ENCODE data around the gene LAMA3. TPM values are rescaled to one million over a fixed set of nuclear protein-coding genes. Genes with fewer than 3 reads are reported as not detected.

LAMA3 gene
- total RNA-seq, 1 experiment from 2014 or later, result 8.1 TPM

- no peaks in the 10 kb centered on the region for H3K36me3 ChIP-seq (ENCODE audit: control insufficient read depth, insufficient read depth, low read length)
- no peaks in the 10 kb centered on the region for H3K4me1 ChIP-seq (ENCODE audit: control insufficient read depth, insufficient read depth, low read length)
- TF ChIP-seq, protein P1, sequence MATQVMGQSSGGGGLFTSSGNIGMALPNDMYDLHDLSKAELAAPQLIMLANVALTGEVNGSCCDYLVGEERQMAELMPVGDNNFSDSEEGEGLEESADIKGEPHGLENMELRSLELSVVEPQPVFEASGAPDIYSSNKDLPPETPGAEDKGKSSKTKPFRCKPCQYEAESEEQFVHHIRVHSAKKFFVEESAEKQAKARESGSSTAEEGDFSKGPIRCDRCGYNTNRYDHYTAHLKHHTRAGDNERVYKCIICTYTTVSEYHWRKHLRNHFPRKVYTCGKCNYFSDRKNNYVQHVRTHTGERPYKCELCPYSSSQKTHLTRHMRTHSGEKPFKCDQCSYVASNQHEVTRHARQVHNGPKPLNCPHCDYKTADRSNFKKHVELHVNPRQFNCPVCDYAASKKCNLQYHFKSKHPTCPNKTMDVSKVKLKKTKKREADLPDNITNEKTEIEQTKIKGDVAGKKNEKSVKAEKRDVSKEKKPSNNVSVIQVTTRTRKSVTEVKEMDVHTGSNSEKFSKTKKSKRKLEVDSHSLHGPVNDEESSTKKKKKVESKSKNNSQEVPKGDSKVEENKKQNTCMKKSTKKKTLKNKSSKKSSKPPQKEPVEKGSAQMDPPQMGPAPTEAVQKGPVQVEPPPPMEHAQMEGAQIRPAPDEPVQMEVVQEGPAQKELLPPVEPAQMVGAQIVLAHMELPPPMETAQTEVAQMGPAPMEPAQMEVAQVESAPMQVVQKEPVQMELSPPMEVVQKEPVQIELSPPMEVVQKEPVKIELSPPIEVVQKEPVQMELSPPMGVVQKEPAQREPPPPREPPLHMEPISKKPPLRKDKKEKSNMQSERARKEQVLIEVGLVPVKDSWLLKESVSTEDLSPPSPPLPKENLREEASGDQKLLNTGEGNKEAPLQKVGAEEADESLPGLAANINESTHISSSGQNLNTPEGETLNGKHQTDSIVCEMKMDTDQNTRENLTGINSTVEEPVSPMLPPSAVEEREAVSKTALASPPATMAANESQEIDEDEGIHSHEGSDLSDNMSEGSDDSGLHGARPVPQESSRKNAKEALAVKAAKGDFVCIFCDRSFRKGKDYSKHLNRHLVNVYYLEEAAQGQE (IDR thresholded peaks at IDR 0.05; ENCODE audit: insufficient read depth in 1 of 2, low read depth in 2 of 2, low read length in 1 of 2), result no peak
- TF ChIP-seq TCF7L2 (IDR thresholded peaks at IDR 0.05; ENCODE audit: low read depth, low read length), result no peak
- TF ChIP-seq POLR2AphosphoS5 (IDR thresholded peaks at IDR 0.05; ENCODE audit: low read depth, low read length), result no peak
- TF ChIP-seq, protein P2, sequence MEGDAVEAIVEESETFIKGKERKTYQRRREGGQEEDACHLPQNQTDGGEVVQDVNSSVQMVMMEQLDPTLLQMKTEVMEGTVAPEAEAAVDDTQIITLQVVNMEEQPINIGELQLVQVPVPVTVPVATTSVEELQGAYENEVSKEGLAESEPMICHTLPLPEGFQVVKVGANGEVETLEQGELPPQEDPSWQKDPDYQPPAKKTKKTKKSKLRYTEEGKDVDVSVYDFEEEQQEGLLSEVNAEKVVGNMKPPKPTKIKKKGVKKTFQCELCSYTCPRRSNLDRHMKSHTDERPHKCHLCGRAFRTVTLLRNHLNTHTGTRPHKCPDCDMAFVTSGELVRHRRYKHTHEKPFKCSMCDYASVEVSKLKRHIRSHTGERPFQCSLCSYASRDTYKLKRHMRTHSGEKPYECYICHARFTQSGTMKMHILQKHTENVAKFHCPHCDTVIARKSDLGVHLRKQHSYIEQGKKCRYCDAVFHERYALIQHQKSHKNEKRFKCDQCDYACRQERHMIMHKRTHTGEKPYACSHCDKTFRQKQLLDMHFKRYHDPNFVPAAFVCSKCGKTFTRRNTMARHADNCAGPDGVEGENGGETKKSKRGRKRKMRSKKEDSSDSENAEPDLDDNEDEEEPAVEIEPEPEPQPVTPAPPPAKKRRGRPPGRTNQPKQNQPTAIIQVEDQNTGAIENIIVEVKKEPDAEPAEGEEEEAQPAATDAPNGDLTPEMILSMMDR (IDR thresholded peaks at IDR 0.05), result no peak
- TF ChIP-seq SIN3A (IDR thresholded peaks at IDR 0.05; ENCODE audit: borderline replicate concordance, insufficient read depth, low read depth, low read length), result no peak
- no peaks in the 10 kb centered on the region for H3K9me3 ChIP-seq (ENCODE audit: control insufficient read depth, insufficient read depth, low read depth, low read length)
- no peak overlapping the region for H3K27ac ChIP-seq (ENCODE audit: low read length)
- DNase-seq (ENCODE audit: low read depth, low spot score), result no peak
- POLR2A ChIA-PET, result no interaction called here
- no TSS peak for BruUV-seq (replicated peaks)
- intact Hi-C loops (cut with micrococcal nuclease; ENCODE audit: unreplicated experiment), result no loop called here
- ATAC-seq, result no peak
- CTCF ChIA-PET, result no interaction called here
- in situ Hi-C loops (cut with HindIII; ENCODE audit: low pct_unique_long_range_greater_than_20kb, low sequenced_read_pairs), result no loop called here
- no peak overlapping the region for H3K4me3 ChIP-seq (ENCODE audit: low read depth in 2 of 2, low read length in 2 of 2)
- H3K27me3 ChIP-seq (ENCODE audit: control insufficient read depth, insufficient read depth, low read length), result no peaks in the 10 kb centered on the region
Measured at GRCh38 chr18:23927821-23928746, 238.8 kb downstream of the LAMA3 start.

DNA sequence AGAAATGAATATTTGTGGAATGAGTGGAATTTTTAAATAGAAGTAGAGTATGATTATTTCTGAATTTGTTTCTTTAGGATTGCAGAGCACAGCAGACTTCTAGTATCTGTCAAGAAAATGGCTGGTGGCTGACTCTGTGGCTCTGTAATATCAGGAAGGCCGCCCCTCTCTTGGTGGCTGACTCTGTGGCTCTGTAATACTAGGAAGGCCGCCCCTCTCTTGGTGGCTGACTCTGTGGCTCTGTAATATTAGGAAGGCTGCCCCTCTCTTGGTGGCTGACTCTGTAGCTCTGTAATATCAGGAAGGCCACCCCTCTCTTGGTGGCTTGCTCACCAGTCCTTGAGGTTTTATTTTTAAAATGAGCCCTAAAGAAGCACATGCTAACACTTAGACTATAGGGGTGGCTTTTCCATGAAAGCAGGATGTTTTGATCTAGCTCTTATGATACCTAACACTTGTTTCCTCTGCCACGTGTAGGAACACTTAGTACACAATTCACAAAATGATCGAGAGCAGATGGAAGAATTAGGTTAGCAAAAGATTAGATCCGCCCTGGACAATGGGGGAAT lies 240.2 kb downstream of the LAMA3 start:
- no peak for ATAC-seq
- DNase-seq (ENCODE audit: low read depth, low spot score), result no peak
- ChIA-PET POLR2A (no interaction called here), CTCF (no interaction called here)
- BruUV-seq (replicated peaks), result no TSS peak
- Histone ChIP-seq H3K9me3 (ENCODE audit: control insufficient read depth, insufficient read depth, low read depth, low read length) (no peaks in the 10 kb centered on the region), H3K36me3 (ENCODE audit: control insufficient read depth, insufficient read depth, low read length) (no peaks in the 10 kb centered on the region), H3K27me3 (ENCODE audit: control insufficient read depth, insufficient read depth, low read length) (no peaks in the 10 kb centered on the region), H3K4me1 (ENCODE audit: control insufficient read depth, insufficient read depth, low read length) (no peaks in the 10 kb centered on the region), H3K4me3 (ENCODE audit: low read depth in 2 of 2, low read length in 2 of 2) (no peak overlapping the region), H3K27ac (ENCODE audit: low read length) (no peak overlapping the region)
- TF ChIP-seq, protein P1 (IDR thresholded peaks at IDR 0.05; ENCODE audit: insufficient read depth in 1 of 2, low read depth in 2 of 2, low read length in 1 of 2), result no peak
- TF ChIP-seq SIN3A (IDR thresholded peaks at IDR 0.05; ENCODE audit: borderline replicate concordance, insufficient read depth, low read depth, low read length), result no peak
- intact Hi-C loops (cut with micrococcal nuclease; ENCODE audit: unreplicated experiment) (no loop called here), in situ Hi-C loops (cut with HindIII; ENCODE audit: low pct_unique_long_range_greater_than_20kb, low sequenced_read_pairs) (no loop called here)

All from Panc1 (cell line).